GM13977 (cell line): ENCODE data around the gene ZBED3.

Experiments used
- DNase-seq: peaks from one replicate; pipeline ENCODE4 v3.0.0; 2012; ENCODE audit warnings: low spot score
- CTCF ChIP-seq: IDR thresholded peaks from 2 replicates; pipeline ENCODE4 v1.5.1; 2012; ENCODE audit warnings: mild to moderate bottlenecking, control low read depth; ENCODE audit not compliant: insufficient read depth; ENCODE audit errors: extremely low read depth, missing control alignments
- in situ Hi-C: fragments of 300-500 bp; cut with MboI; formaldehyde crosslinking; loops from one replicate; pipeline ENCODE4 v1.12.0; 2022; ENCODE audit warnings: low sequenced_read_pairs, low pct_unique_long_range_greater_than_20kb, mixed read lengths, inconsistent platforms; ENCODE audit not compliant: unreplicated experiment

The ZBED3 gene

GRCh38 chr5:77032635-77033034 lies 54.5 kb downstream of the ZBED3 start:
- TF ChIP-seq CTCF = no peak
- in situ Hi-C loops = no loop called here
- DNase-seq = no peak

GRCh38 chr5:77031891-77032290 lies 55.2 kb downstream of the ZBED3 start:
- in situ Hi-C loops = no loop called here
- peak; percentile 20 for DNase-seq
- TF ChIP-seq CTCF = no peak

GRCh38 chr5:77030097-77031071 lies 56.7 kb downstream of the ZBED3 start, which contains the start of gene AGGF1:
AGGF1 (plus strand) TSS chr5:77030404; CDS start chr5:77030767, 363 bp downstream.
- no peak for TF ChIP-seq CTCF
- in situ Hi-C loops = no loop called here
- peak; percentile 94 for DNase-seq

- DNase-seq = no peak
- no peak for TF ChIP-seq CTCF
- in situ Hi-C loops = no loop called here
Observed at GRCh38 chr5:77029376-77029885, 57.7 kb downstream of the ZBED3 start.

- in situ Hi-C loops = no loop called here
- TF ChIP-seq CTCF = no peak
- no peak for DNase-seq
Observed at GRCh38 chr5:77028631-77029375, 58.3 kb downstream of the ZBED3 start.

GRCh38 chr5:77024490-77024889 lies 62.6 kb downstream of the ZBED3 start:
- no peak for TF ChIP-seq CTCF
- in situ Hi-C loops = no loop called here
- no peak for DNase-seq
